T-cell (primary cell): Measurements from ENCODE around the gene DYRK4. TPM values are rescaled to one million over a fixed set of nuclear protein-coding genes. Genes with fewer than 3 reads are reported as not detected.
A peak's percentile ranks its signal among the peaks of the same experiment; 100 is the strongest.

Experiments
- ATAC-seq, 4 experiments: fragments of 200-7000 bp in 3 of 4; fragments of 150-1000 bp in 1 of 4; cut with Tn5 transposase; replicated peaks in 1 of 4; 1 replicate in 3 of 4; 2 replicates in 1 of 4; pipeline ENCODE4 v1.10.0; 2021; ENCODE audit warnings: moderate library complexity in 3 of 4, mild to moderate bottlenecking in 2 of 4, moderate number of reproducible peaks in 1 of 4
- CTCF ChIA-PET, 2 donors: fragments of 300-600 bp; sonication (Branson Sonifier 250); formaldehyde crosslinking; loops; one replicate each; lab custom pipeline; 2022; ENCODE audit warnings: antibody characterized with exemption in 2 of 2; lab: Charles Lee
- POLR2A ChIA-PET, 2 donors: fragments of 300-600 bp; sonication (Branson Sonifier 250); formaldehyde crosslinking; loops; one replicate each; lab custom pipeline; 2022; ENCODE audit warnings: antibody characterized with exemption in 2 of 2; lab: Charles Lee
- DNase-seq, 35 experiments: peaks; one replicate each; pipeline versions ENCODE4 v3.0.0 to v3.0.0-alpha.2; 2013 to 2023
- H3K27ac ChIP-seq: one replicate; pipeline ENCODE4 v1.5.1; 2013; ENCODE audit warnings: low read length
- H3K27me3 ChIP-seq, 2 experiments: replicated peaks in 1 of 2; 1 replicate in 1 of 2; 2 replicates in 1 of 2; pipeline versions ENCODE4 v1.6.1 to v1.7.0; 2013; ENCODE audit warnings: low read length in 1 of 2, mixed read lengths in 1 of 2; ENCODE audit not compliant: control insufficient read depth in 2 of 2, insufficient read depth in 2 of 2; ENCODE audit errors: extremely low read depth in 1 of 2
- H3K36me3 ChIP-seq, 2 donors: 1 replicate in 1 of 2; 2 replicates in 1 of 2; pipeline versions ENCODE4 v1.6.1 to v1.7.0; 2013; ENCODE audit warnings: low read length in 1 of 2; ENCODE audit not compliant: control insufficient read depth in 2 of 2, insufficient read depth in 1 of 2; ENCODE audit errors: extremely low read depth in 1 of 2
- H3K4me1 ChIP-seq, 2 experiments: 1 replicate in 1 of 2; 2 replicates in 1 of 2; pipeline versions ENCODE4 v1.6.1 to v1.7.0; 2013; ENCODE audit warnings: low read length in 2 of 2, mixed read lengths in 1 of 2; ENCODE audit not compliant: insufficient read depth in 2 of 2, control insufficient read depth in 1 of 2; ENCODE audit errors: extremely low read depth in 1 of 2
- H3K4me3 ChIP-seq, 2 donors: 1 replicate in 1 of 2; 2 replicates in 1 of 2; pipeline versions ENCODE4 v1.5.1 to v1.7.0; 2013; ENCODE audit warnings: mild to moderate bottlenecking in 2 of 2, low read length in 1 of 2, moderate library complexity in 1 of 2; ENCODE audit not compliant: control insufficient read depth in 1 of 2; ENCODE audit errors: extremely low read depth in 1 of 2
- H3K9me3 ChIP-seq: 2 replicates; pipeline ENCODE4 v1.7.0; 2013
- H3K27ac Mint-ChIP-seq, 2 donors: one replicate each; pipeline ENCODE4 v1.8.0; 2020 to 2021; ENCODE audit warnings: mild to moderate bottlenecking in 2 of 2, mixed read lengths in 2 of 2
- H3K27me3 Mint-ChIP-seq, 2 donors: one replicate each; pipeline ENCODE4 v1.8.0; 2021 to 2022; ENCODE audit warnings: mixed read lengths in 2 of 2
- H3K36me3 Mint-ChIP-seq: one replicate; pipeline ENCODE4 v1.8.0; 2021; ENCODE audit warnings: mixed read lengths
- H3K4me1 Mint-ChIP-seq, 3 donors: one replicate each; pipeline ENCODE4 v1.8.0; 2020 to 2022; ENCODE audit warnings: mixed read lengths in 3 of 3, mild to moderate bottlenecking in 1 of 3
- H3K4me3 Mint-ChIP-seq, 3 donors: one replicate each; pipeline ENCODE4 v1.8.0; 2020 to 2022; ENCODE audit warnings: mild to moderate bottlenecking in 3 of 3, mixed read lengths in 3 of 3, moderate library complexity in 3 of 3
- H3K9me3 Mint-ChIP-seq, 3 donors: one replicate each; pipeline ENCODE4 v1.8.0; 2020 to 2022; ENCODE audit warnings: mixed read lengths in 3 of 3
- WGBS: methylation state at CpG from one replicate; pipeline ENCODE4 v1.1.5; 2013; ENCODE audit warnings: missing lambda C conversion rate; ENCODE audit not compliant: insufficient coverage; 5-methylcytosine and 5-hydroxymethylcytosine counted together
- total RNA-seq, 35 experiments: library from RNA in 6 of 35; stranded (reverse) in 6 of 35; fragments of 120-200 nt in 1 of 35; gene quantifications; one replicate each; pipeline versions ENCODE4 v1.2.1 to v1.2.4 and lab custom pipeline; 2013 to 2026

The DYRK4 gene
- total RNA-seq, 5 donors from 2014 or later (not counting 1 experiment from before 2014, with no cell fraction given) = 11.0 to 24.8 (median 17.6) TPM

DNA sequence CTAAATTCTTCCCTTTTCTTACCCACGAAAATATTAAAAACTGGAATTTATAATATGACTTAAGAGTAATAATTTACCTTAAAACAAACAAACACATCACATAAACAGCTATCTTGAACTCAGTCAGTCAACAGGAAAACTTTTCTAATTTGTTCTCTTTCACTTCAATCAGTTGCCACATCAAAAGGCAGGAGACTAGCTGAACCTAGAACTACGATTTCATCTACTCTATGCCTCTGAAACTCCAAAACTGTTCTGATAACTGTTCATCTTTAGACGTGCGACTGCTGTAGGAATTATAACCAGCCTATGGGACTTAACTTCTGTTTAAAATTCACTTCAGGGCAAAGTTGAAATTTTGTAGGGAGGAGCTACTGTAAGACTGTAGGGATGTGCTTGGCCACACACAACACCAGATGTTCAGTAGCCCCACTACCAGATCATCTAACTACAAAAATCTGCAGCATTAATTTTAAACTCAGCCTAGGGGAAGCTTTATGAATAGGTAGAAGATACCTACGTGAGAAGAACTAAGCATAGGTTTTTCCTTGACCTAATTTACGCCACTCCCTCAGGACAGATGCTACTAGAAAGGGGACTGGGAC is 30.9 kb upstream of the DYRK4 start:
- peaks cover 14% of the 10 kb centered on the region for H3K36me3 Mint-ChIP-seq
- Histone ChIP-seq H3K4me1 (peaks cover 6 to 13% of the 10 kb centered on the region in 2 experiments), H3K4me3 (no peak overlapping the region), H3K27ac (no peak overlapping the region), H3K36me3 (peaks cover 0 to 23% of the 10 kb centered on the region in 2 donors), H3K27me3 (no peaks in the 10 kb centered on the region), H3K9me3 (no peaks in the 10 kb centered on the region)
- ChIA-PET POLR2A (no interaction called here), CTCF (interaction anchor here (1.0 to 1.7 kb wide), 3 partner anchors 24 to 110 kb away, joined by 3 to 7 read pairs (median 4); no protein-coding TSS in a partner anchor)
- H3K4me1 Mint-ChIP-seq = peaks cover 0 to 16% (median 2%) of the 10 kb centered on the region in 3 donors
- H3K27ac Mint-ChIP-seq = no peak overlapping the region
- no peaks in the 10 kb centered on the region for H3K9me3 Mint-ChIP-seq
- peak in 1 of 35 experiments; percentile 28 for DNase-seq
- H3K27me3 Mint-ChIP-seq = no peaks in the 10 kb centered on the region
- ATAC-seq = peak; percentile 15 to 85 (median 68)
- 20% methylated on average over 1 of the region's 6 CpGs for WGBS
- peak overlapping the region in 1 of 3 donors; percentile 28 for H3K4me3 Mint-ChIP-seq

DNA sequence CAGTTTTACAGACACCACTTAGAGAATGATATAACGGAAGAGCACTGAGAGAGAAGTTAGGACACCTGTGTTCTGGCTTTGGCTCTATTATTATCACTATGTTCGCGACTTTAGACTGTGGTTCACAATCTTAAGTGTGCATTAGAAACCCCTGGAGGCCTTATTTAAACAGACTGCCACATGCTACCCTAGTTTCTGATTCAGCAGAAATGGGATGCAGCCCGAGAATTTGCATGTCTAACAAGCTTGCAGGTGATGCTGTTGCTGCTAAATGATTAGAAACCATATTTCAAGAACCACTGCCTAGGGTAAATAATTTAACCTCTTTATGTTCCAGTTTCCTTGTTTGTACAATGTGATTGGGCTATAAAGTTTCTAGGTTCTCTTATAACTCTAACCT is 26.9 kb upstream of the DYRK4 start:
- H3K27ac Mint-ChIP-seq = no peak overlapping the region
- no peaks in the 10 kb centered on the region for H3K27me3 ChIP-seq
- no CpG with 5 or more reads among the region's 4 CpGs for WGBS
- H3K27me3 Mint-ChIP-seq = no peaks in the 10 kb centered on the region
- H3K4me1 Mint-ChIP-seq = peaks cover 33 to 35% (median 33%) of the 10 kb centered on the region in 3 donors
- no peak overlapping the region for H3K27ac ChIP-seq
- POLR2A ChIA-PET = no interaction called here
- H3K4me1 ChIP-seq = peaks cover 14 to 25% of the 10 kb centered on the region in 2 experiments
- H3K36me3 Mint-ChIP-seq = peaks cover under 1% of the 10 kb centered on the region
- no peak overlapping the region for H3K4me3 Mint-ChIP-seq
- H3K9me3 Mint-ChIP-seq = no peaks in the 10 kb centered on the region
- peaks cover 0 to 21% of the 10 kb centered on the region in 2 donors for H3K36me3 ChIP-seq
- no peak for ATAC-seq
- no peak overlapping the region for H3K4me3 ChIP-seq
- CTCF ChIA-PET = interaction anchor here in 1 of 2 donors (0.6 to 1.2 kb wide), 3 partner anchors 11 to 404 kb away, joined by 3 read pairs; no protein-coding TSS in a partner anchor
- no peak for DNase-seq
- H3K9me3 ChIP-seq = no peaks in the 10 kb centered on the region

DNA sequence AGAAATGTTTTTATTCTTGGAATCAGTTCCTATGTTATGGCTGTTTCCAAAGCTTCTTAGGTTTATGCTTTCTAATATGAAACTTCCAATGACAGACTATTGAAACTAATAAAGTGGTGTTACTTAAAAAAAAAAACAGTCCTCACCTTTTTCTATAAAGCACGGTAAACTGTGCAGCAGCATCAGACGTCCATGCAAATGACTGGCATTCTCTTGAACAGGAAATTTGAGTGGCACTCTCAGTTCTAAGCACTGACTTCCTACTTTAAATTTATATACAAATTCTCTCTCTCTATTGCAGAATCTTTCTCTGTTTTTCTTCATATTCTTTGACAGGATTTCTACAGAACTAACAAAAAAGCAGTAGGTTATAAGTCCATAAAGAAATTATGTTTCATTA is 26.1 kb upstream of the DYRK4 start:
- Histone ChIP-seq H3K27me3 (no peaks in the 10 kb centered on the region), H3K27ac (no peak overlapping the region), H3K36me3 (peaks cover 0 to 21% of the 10 kb centered on the region in 2 donors), H3K4me1 (peaks cover 14 to 22% of the 10 kb centered on the region in 2 experiments), H3K9me3 (no peaks in the 10 kb centered on the region), H3K4me3 (no peak overlapping the region)
- ATAC-seq = no peak
- no peaks in the 10 kb centered on the region for H3K27me3 Mint-ChIP-seq
- H3K36me3 Mint-ChIP-seq = no peaks in the 10 kb centered on the region
- WGBS = 92% methylated on average over 2 of the region's 2 CpGs
- no peak overlapping the region for H3K27ac Mint-ChIP-seq
- H3K4me3 Mint-ChIP-seq = no peak overlapping the region
- DNase-seq = no peak
- H3K4me1 Mint-ChIP-seq = peaks cover 27 to 35% (median 32%) of the 10 kb centered on the region in 3 donors
- no peaks in the 10 kb centered on the region for H3K9me3 Mint-ChIP-seq
- ChIA-PET CTCF (interaction anchor here in 1 of 2 donors (0.6 to 0.9 kb wide), 2 partner anchors 115 to 405 kb away, joined by 3 read pairs; no protein-coding TSS in a partner anchor), POLR2A (no interaction called here)

DNA sequence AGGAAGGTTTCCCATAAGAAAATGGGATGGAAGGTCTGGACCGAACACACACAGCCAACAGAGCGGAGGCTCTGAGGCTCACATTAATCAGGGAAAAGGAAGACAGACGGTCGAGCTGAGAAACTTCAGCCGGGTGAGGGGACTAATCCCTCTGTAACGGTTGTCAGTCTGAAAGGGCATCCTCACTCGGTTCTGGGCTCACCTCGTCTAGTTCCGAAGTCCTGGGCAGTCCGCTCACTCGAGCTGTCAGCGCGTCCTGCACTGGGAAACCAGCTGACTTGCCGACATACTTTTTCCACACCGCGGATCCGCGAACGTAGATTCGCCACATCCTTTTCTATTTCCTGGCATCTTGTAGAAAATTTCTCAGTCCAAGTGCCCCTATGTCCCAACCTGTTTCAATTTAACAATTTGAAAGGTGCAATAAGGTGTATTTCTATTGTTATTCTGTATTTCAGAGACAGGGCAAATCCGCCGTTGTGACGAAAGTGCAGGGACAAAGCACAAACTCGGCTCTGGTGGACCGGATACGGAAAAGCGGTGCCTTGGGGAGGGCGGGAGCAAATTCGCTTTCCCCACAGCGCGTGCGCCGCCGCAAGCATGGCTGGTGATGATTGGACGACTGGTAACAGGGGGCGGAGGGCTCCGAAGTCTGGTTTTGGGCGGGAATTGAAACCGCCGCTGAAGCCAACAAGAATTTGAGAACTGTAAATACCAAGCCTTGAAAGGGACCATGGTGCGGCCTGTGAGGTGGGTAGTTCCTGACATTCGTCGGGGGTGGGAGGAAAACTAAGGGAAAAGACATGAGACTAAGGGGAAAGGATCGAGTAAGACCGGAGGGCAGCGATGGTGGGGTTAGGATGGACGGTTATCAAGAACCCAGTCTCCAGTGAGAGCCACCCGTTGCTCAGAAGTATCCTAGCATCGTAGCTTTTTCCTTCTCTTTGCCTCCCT is 23.5 kb upstream of the DYRK4 start, which contains the start of gene RAD51AP1:
Gene RAD51AP1 (plus strand): TSS at position 684 of the 954 bp plus-strand sequence. CDS start 50 bp downstream, at position 734.
- Histone ChIP-seq H3K4me1 (peaks cover 8 to 12% of the 10 kb centered on the region in 2 experiments), H3K27ac (peak within 1 kb of the TSS; percentile 95), H3K9me3 (no peaks in the 10 kb centered on the region), H3K36me3 (peaks cover 0 to 6% of the 10 kb centered on the region in 2 donors), H3K27me3 (no peaks in the 10 kb centered on the region), H3K4me3 (peak within 1 kb of the TSS; percentile 77 to 93)
- no peaks in the 10 kb centered on the region for H3K27me3 Mint-ChIP-seq
- POLR2A ChIA-PET = interaction anchor here in 1 of 2 donors (0.6 kb wide), 1 partner anchor 245 kb away, joined by 3 read pairs; no protein-coding TSS in a partner anchor
- H3K9me3 Mint-ChIP-seq = no peaks in the 10 kb centered on the region
- ATAC-seq (peak; percentile 99 to 100 (median 99)), DNase-seq (peak; percentile 86 to 98 (median 93))
- peak within 1 kb of the TSS; percentile 93 to 97 (median 95) for H3K4me3 Mint-ChIP-seq
- WGBS = under 1% methylated on average over 30 of the region's 49 CpGs
- CTCF ChIA-PET = interaction anchor here in 1 of 2 donors (0.6 to 1.0 kb wide), 2 partner anchors 8 to 14 kb away, joined by 3 to 5 read pairs; no protein-coding TSS in a partner anchor
- no peaks in the 10 kb centered on the region for H3K36me3 Mint-ChIP-seq
- peaks cover 27 to 35% (median 32%) of the 10 kb centered on the region in 3 donors for H3K4me1 Mint-ChIP-seq
- H3K27ac Mint-ChIP-seq = peak within 1 kb of the TSS; percentile 98 to 99

DNA sequence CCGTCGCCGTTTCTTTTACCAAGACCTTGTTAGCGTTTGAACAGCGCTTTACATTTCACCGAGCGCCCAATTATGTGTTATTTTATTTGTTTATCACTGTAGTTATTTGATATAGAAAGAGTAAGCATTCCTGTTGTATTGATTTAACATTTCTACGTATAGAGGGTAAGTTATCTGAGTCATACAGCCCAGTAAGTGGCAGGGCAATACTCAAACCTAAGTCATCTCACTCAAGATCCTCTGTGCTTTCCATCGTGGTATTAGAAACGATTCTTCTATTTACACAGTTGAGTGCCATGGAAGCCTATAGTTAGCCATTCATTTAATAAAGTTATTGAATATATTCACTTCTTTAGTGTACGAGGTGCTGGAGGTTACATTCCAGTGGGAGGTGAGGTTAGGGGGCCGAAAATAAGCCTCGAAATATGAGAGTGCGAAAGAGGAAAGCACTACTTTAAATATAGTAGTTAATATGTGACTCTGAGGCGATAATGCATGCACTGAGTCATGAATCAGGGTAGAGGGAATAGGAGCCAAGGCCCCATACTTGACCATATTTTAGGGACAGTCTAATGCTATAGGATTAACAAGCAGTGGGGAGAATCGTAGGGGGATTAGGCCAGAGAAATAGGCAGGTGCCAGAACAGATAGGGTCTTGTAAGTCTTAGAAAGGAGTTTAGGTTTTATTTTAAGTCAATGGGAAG is 22.7 kb upstream of the DYRK4 start:
- ChIA-PET POLR2A (no interaction called here), CTCF (no interaction called here)
- Histone ChIP-seq H3K36me3 (no peaks in the 10 kb centered on the region), H3K4me3 (peak overlapping the region; percentile 77 to 93), H3K4me1 (peaks cover 8 to 12% of the 10 kb centered on the region in 2 experiments), H3K9me3 (no peaks in the 10 kb centered on the region), H3K27ac (no peak overlapping the region), H3K27me3 (no peaks in the 10 kb centered on the region)
- Mint-ChIP-seq H3K9me3 (no peaks in the 10 kb centered on the region), H3K4me1 (peaks cover 27 to 35% (median 32%) of the 10 kb centered on the region in 3 donors), H3K4me3 (peak overlapping the region; percentile 93 to 97 (median 95)), H3K36me3 (no peaks in the 10 kb centered on the region), H3K27me3 (no peaks in the 10 kb centered on the region), H3K27ac (peak overlapping the region in 1 of 2 donors; percentile 99)
- WGBS = 61% methylated on average over 3 of the region's 16 CpGs
- DNase-seq = no peak
- no peak for ATAC-seq
